WTC11 (cell line): ENCODE results near the gene EPHA6. TPM values are rescaled to one million over a fixed set of nuclear protein-coding genes. Genes with fewer than 3 reads are reported as not detected.

Experiments
- ATAC-seq: fragments of 200-7000 bp; cut with Tn5 transposase; 2 replicates; pipeline ENCODE4 v1.10.0; 2021; ENCODE audit warnings: mild to moderate bottlenecking, moderate library complexity
- CTCF ChIA-PET: fragments of 300-600 bp; sonication (Branson Sonifier 250); formaldehyde crosslinking; loops from one replicate; lab custom pipeline; 2021; ENCODE audit warnings: antibody characterized with exemption; lab: Charles Lee
- POLR2A ChIA-PET: fragments of 350-600 bp; sonication (Branson Sonifier 250); formaldehyde crosslinking; loops from one replicate; lab custom pipeline; 2021; ENCODE audit warnings: antibody characterized with exemption; lab: Charles Lee
- DNase-seq: peaks from one replicate; pipeline ENCODE4 v3.0.0; 2021; ENCODE audit warnings: low spot score
- H3K27ac Mint-ChIP-seq: 2 replicates; pipeline ENCODE4 v1.8.0; 2021; ENCODE audit warnings: mixed read lengths
- H3K27me3 Mint-ChIP-seq: 2 replicates; pipeline ENCODE4 v1.8.0; 2021; ENCODE audit warnings: low read depth, mild to moderate bottlenecking, moderate library complexity, mixed read lengths
- H3K36me3 Mint-ChIP-seq: 2 replicates; pipeline ENCODE4 v1.8.0; 2021; ENCODE audit warnings: mixed read lengths
- H3K4me1 Mint-ChIP-seq: 2 replicates; pipeline ENCODE4 v1.8.0; 2022; ENCODE audit warnings: mixed read lengths
- H3K4me3 Mint-ChIP-seq: 2 replicates; pipeline ENCODE4 v1.8.0; 2021; ENCODE audit warnings: mild to moderate bottlenecking, moderate library complexity, mixed read lengths
- H3K9me3 Mint-ChIP-seq: 2 replicates; pipeline ENCODE4 v1.8.0; 2021; ENCODE audit warnings: mixed read lengths
- ARID4B ChIP-seq: sonication (generic); formaldehyde crosslinking; IDR thresholded peaks from 2 replicates; pipeline ENCODE4 v1.8.0; 2023; ENCODE audit warnings: missing genetic modification reagents, mild to moderate bottlenecking, borderline replicate concordance
- EMX1 ChIP-seq: fragments of 250-450 bp; sonication (Bioruptor Pico); IDR thresholded peaks from 2 replicates; pipeline ENCODE4 v1.8.0; 2021; ENCODE audit warnings: mild to moderate bottlenecking
- FOXJ3 ChIP-seq: sonication (generic); formaldehyde crosslinking; IDR thresholded peaks from 2 replicates; pipeline ENCODE4 v1.9.0; 2021; ENCODE audit warnings: missing genetic modification reagents, mild to moderate bottlenecking, borderline replicate concordance
- FOXP1 ChIP-seq: sonication (generic); formaldehyde crosslinking; IDR thresholded peaks from 2 replicates; pipeline ENCODE4 v1.8.0; 2022; ENCODE audit warnings: missing genetic modification reagents, mild to moderate bottlenecking, moderate library complexity, borderline replicate concordance
- FOXP4 ChIP-seq: sonication (generic); formaldehyde crosslinking; IDR thresholded peaks from 2 replicates; pipeline ENCODE4 v1.8.0; 2022; ENCODE audit warnings: mild to moderate bottlenecking, missing genetic modification reagents
- HMGA2 ChIP-seq: fragments of 250-450 bp; sonication (Bioruptor Pico); IDR thresholded peaks from 2 replicates; pipeline ENCODE4 v1.4.0; 2021; ENCODE audit warnings: mild to moderate bottlenecking, moderate library complexity
- IRF1 ChIP-seq: sonication (generic); formaldehyde crosslinking; IDR thresholded peaks from 2 replicates; pipeline ENCODE4 v1.8.0; 2023; ENCODE audit warnings: missing genetic modification reagents
- JAZF1 ChIP-seq: fragments of 250-450 bp; sonication (Bioruptor Pico); IDR thresholded peaks from 2 replicates; pipeline ENCODE4 v1.9.0; 2021; ENCODE audit warnings: moderate library complexity, mild to moderate bottlenecking, inconsistent platforms
- MXD4 ChIP-seq: fragments of 250-450 bp; sonication (Bioruptor Pico); IDR thresholded peaks from 2 replicates; pipeline ENCODE4 v1.8.0; 2021; ENCODE audit warnings: mild to moderate bottlenecking, moderate library complexity, borderline replicate concordance
- NR2C2 ChIP-seq: sonication (generic); formaldehyde crosslinking; IDR thresholded peaks from 2 replicates; pipeline ENCODE4 v1.8.0; 2022; ENCODE audit warnings: mild to moderate bottlenecking, missing genetic modification reagents
- NR3C1 ChIP-seq: sonication (generic); formaldehyde crosslinking; conservative IDR thresholded peaks from 2 replicates; pipeline ENCODE4 v1.8.1; 2023; ENCODE audit warnings: low read depth, mild to moderate bottlenecking, missing genetic modification reagents
- OVOL2 ChIP-seq: fragments of 250-450 bp; sonication (Bioruptor Pico); IDR thresholded peaks from 2 replicates; pipeline ENCODE4 v1.9.0; 2021; ENCODE audit warnings: mild to moderate bottlenecking, borderline replicate concordance
- PREB ChIP-seq: sonication (generic); formaldehyde crosslinking; IDR thresholded peaks from 2 replicates; pipeline ENCODE4 v1.8.1; 2022; ENCODE audit warnings: mild to moderate bottlenecking, missing genetic modification reagents, moderate library complexity, borderline replicate concordance
- RORB ChIP-seq: fragments of 250-450 bp; sonication (Bioruptor Pico); IDR thresholded peaks from 2 replicates; pipeline ENCODE4 v1.9.0; 2021; ENCODE audit warnings: mild to moderate bottlenecking
- SMAD4 ChIP-seq: sonication (generic); formaldehyde crosslinking; IDR thresholded peaks from 2 replicates; pipeline ENCODE4 v1.8.0; 2022; ENCODE audit warnings: mild to moderate bottlenecking, missing genetic modification reagents
- TEAD4 ChIP-seq: sonication (generic); formaldehyde crosslinking; IDR thresholded peaks from 2 replicates; pipeline ENCODE4 v1.8.0; 2022; ENCODE audit warnings: mild to moderate bottlenecking, missing genetic modification reagents
- ZNF138 ChIP-seq: sonication (generic); formaldehyde crosslinking; conservative IDR thresholded peaks from 2 replicates; pipeline ENCODE4 v1.8.1; 2022; ENCODE audit warnings: mild to moderate bottlenecking, moderate library complexity, missing genetic modification reagents
- ZNF232 ChIP-seq: sonication (generic); formaldehyde crosslinking; IDR thresholded peaks from 2 replicates; pipeline ENCODE4 v1.8.0; 2022; ENCODE audit warnings: mild to moderate bottlenecking, missing genetic modification reagents
- ZNF281 ChIP-seq: sonication (generic); formaldehyde crosslinking; IDR thresholded peaks from 2 replicates; pipeline ENCODE4 v1.8.0; 2023; ENCODE audit warnings: mild to moderate bottlenecking, missing genetic modification reagents
- ZNF317 ChIP-seq: sonication (generic); formaldehyde crosslinking; IDR thresholded peaks from 2 replicates; pipeline ENCODE4 v1.8.1; 2023; ENCODE audit warnings: low read depth, mild to moderate bottlenecking, moderate library complexity, missing genetic modification reagents, borderline replicate concordance
- ZSCAN18 ChIP-seq: fragments of 250-450 bp; sonication (Bioruptor Pico); IDR thresholded peaks from 2 replicates; pipeline ENCODE4 v2.1.2; 2022; ENCODE audit warnings: mild to moderate bottlenecking, moderate library complexity
- total RNA-seq: library from RNA; stranded (reverse); gene quantifications from 3 replicates; pipeline ENCODE4 v1.2.3, GENCODE V29; 2021

EPHA6 gene
- total RNA-seq, 1 experiment from 2014 or later = 2.1 TPM

- Mint-ChIP-seq H3K4me1 (no peaks in the 10 kb centered on the region), H3K9me3 (peaks cover 35% of the 10 kb centered on the region), H3K27ac (no peak overlapping the region), H3K36me3 (peaks cover 20% of the 10 kb centered on the region), H3K27me3 (no peaks in the 10 kb centered on the region; the same call in 1 of the 2 replicates), H3K4me3 (no peak overlapping the region)
- POLR2A ChIA-PET = no interaction called here
- TF ChIP-seq ARID4B = no peak
- no peak for TF ChIP-seq NR2C2 (CRISPR knock-in tag)
- no peak for TF ChIP-seq MXD4 (CRISPR knock-in tag)
- no peak for TF ChIP-seq ZNF281 (CRISPR knock-in tag)
- no peak for TF ChIP-seq EMX1 (CRISPR knock-in tag)
- no peak for TF ChIP-seq HMGA2
- TF ChIP-seq SMAD4 = no peak
- no peak for TF ChIP-seq ZNF317 (CRISPR knock-in tag)
- TF ChIP-seq FOXP4 = no peak
- no peak for TF ChIP-seq ZNF138 (CRISPR knock-in tag)
- no peak for TF ChIP-seq ZSCAN18 (CRISPR knock-in tag)
- TF ChIP-seq RORB (CRISPR knock-in tag) = no peak
- TF ChIP-seq NR3C1 (CRISPR knock-in tag) = no peak
- DNase-seq (no peak), ATAC-seq (no peak)
- CTCF ChIA-PET = no interaction called here
Observed at GRCh38 chr3:97550408-97550807, 736.0 kb downstream of the EPHA6 start.

GRCh38 chr3:97552186-97552585 lies 737.8 kb downstream of the EPHA6 start:
- H3K27me3 Mint-ChIP-seq = no peaks in the 10 kb centered on the region; the same call in 1 of the 2 replicates
- no peak for ATAC-seq
- CTCF ChIA-PET = no interaction called here

More at GRCh38 chr3:97552186-97552585, 737.8 kb downstream of the EPHA6 start:
- no peak for DNase-seq
- POLR2A ChIA-PET = no interaction called here
- Mint-ChIP-seq H3K4me3 (no peak overlapping the region), H3K27ac (no peak overlapping the region), H3K9me3 (peaks cover 37% of the 10 kb centered on the region), H3K36me3 (peaks cover 21% of the 10 kb centered on the region), H3K4me1 (peaks cover 5% of the 10 kb centered on the region)
- TF ChIP-seq ZNF138 (CRISPR knock-in tag) = no peak
- TF ChIP-seq PREB (CRISPR knock-in tag) = no peak
- no peak for TF ChIP-seq OVOL2 (CRISPR knock-in tag)
- no peak for TF ChIP-seq FOXJ3 (CRISPR knock-in tag)
- no peak for TF ChIP-seq ZNF232 (CRISPR knock-in tag)
- no peak for TF ChIP-seq JAZF1 (CRISPR knock-in tag)
- TF ChIP-seq TEAD4 (CRISPR knock-in tag) = no peak
- no peak for TF ChIP-seq FOXP1 (CRISPR knock-in tag)
- no peak for TF ChIP-seq IRF1 (CRISPR knock-in tag)
